ENCODE results near the gene CITED1.
"Not testable (repeated sequence)": the region's sequence is repeated elsewhere in the genome, so short reads cannot be mapped to it uniquely, and the experiment has no call there.

The CITED1 gene

GRCh38 chrX:72305286-72306084 is at the start of gene CITED1:
Gene CITED1, minus strand, starts transcription at chrX:72305914. Its CDS starts 3,045 bp downstream, at chrX:72302869.
- DNase-seq, result no peak

GRCh38 chrX:72352786-72353185 is 47.1 kb upstream of the CITED1 start:
- DNase-seq, result no peak

GRCh38 chrX:72351606-72352334 is 46.1 kb upstream of the CITED1 start:
- no peak for DNase-seq

GRCh38 chrX:72349190-72349589 is 43.5 kb upstream of the CITED1 start:
- no peak for DNase-seq

- no peak for DNase-seq
These were observed 42.7 kb upstream of the CITED1 start for GRCh38 chrX:72348247-72348979.

GRCh38 chrX:72347366-72347765 is 41.7 kb upstream of the CITED1 start:
- DNase-seq, result no peak

- no peak for DNase-seq
These were observed 40.7 kb upstream of the CITED1 start for GRCh38 chrX:72346302-72346949.

- no peak for DNase-seq
These were observed 34.9 kb upstream of the CITED1 start for GRCh38 chrX:72340626-72341025.

- no peak for DNase-seq
These were observed 34.3 kb upstream of the CITED1 start for GRCh38 chrX:72340041-72340440.

GRCh38 chrX:72330131-72330530 is 24.4 kb upstream of the CITED1 start:
- DNase-seq, result no peak

- DNase-seq, result no peak
These were observed 21.0 kb upstream of the CITED1 start for GRCh38 chrX:72326605-72327300.

- DNase-seq, result not testable (repeated sequence)
These were observed 13.9 kb upstream of the CITED1 start for GRCh38 chrX:72319651-72320050.

- no peak for DNase-seq
These were observed 11.4 kb upstream of the CITED1 start for GRCh38 chrX:72317139-72317538.

GRCh38 chrX:72316408-72317110 is 10.8 kb upstream of the CITED1 start:
- no peak for DNase-seq

- no peak for DNase-seq
These were observed 9.2 kb upstream of the CITED1 start for GRCh38 chrX:72314881-72315280.

- no peak for DNase-seq
These were observed 8.3 kb upstream of the CITED1 start for GRCh38 chrX:72313707-72314641.

- no peak for DNase-seq
These were observed 6.7 kb upstream of the CITED1 start for GRCh38 chrX:72312311-72312940.

GRCh38 chrX:72309297-72310071 is 3.8 kb upstream of the CITED1 start:
- DNase-seq, result no peak
